Thyroid gland (tissue), 4 donors: ENCODE data around the gene GCNA. TPM values are rescaled to one million over a fixed set of nuclear protein-coding genes. Genes with fewer than 3 reads are reported as not detected.

Source experiments
- DNase-seq, 2 donors: peaks; one replicate each; pipeline ENCODE4 v3.0.0-alpha.2; 2019
- H3K27ac ChIP-seq, 3 donors: fragments of 200-600 bp; sonication (generic); 1 replicate in 2 of 3; 2 replicates in 1 of 3; pipeline ENCODE4 v1.5.1; 2016 to 2019; ENCODE audit warnings: mild to moderate bottlenecking in 1 of 3, moderate library complexity in 1 of 3
- H3K27me3 ChIP-seq: fragments of 200-600 bp; sonication (generic); one replicate; pipeline ENCODE4 v1.5.1; 2019
- H3K36me3 ChIP-seq, 2 donors: fragments of 200-600 bp; sonication (generic); one replicate each; pipeline ENCODE4 v1.5.1; 2016 to 2019
- H3K4me1 ChIP-seq, 2 donors: fragments of 200-600 bp; sonication (generic); one replicate each; pipeline ENCODE4 v1.5.1; 2017 to 2019
- H3K4me3 ChIP-seq, 3 donors: fragments of 200-600 bp; sonication (generic); replicated peaks in 1 of 3; 1 replicate in 2 of 3; 2 replicates in 1 of 3; pipeline ENCODE4 v1.5.1; 2016; ENCODE audit warnings: mild to moderate bottlenecking in 1 of 3
- H3K9me3 ChIP-seq: fragments of 200-600 bp; sonication (generic); one replicate; pipeline ENCODE4 v1.5.1; 2017
- POLR2A ChIP-seq, 2 donors: fragments of 450-650 bp; IDR thresholded peaks; one replicate each; pipeline ENCODE4 v1.6.1; 2017; ENCODE audit warnings: antibody characterized with exemption in 2 of 2, mild to moderate bottlenecking in 2 of 2, moderate library complexity in 1 of 2
- WGBS, 2 donors: methylation state at CpG; one replicate each; pipeline ENCODE4 v1.1.5; 2017; 5-methylcytosine and 5-hydroxymethylcytosine counted together
- intact Hi-C: fragments of 100-400 bp; cut with DNase I; formaldehyde crosslinking; loops from one replicate; pipeline ENCODE4 v1.15.1; 2023
- total RNA-seq, 4 donors: library from RNA; depleted of rRNA; stranded (reverse); fragments of >200 nt; gene quantifications; one replicate each; pipeline ENCODE4 v1.2.3, GENCODE V29; 2016
- TF ChIP-seq, protein P1 (sequence below), 6 experiments: fragments of 200-600 bp in 3 of 6; fragments of 450-650 bp in 3 of 6; sonication (generic) in 3 of 6; IDR thresholded peaks; one replicate each; pipeline ENCODE4 v1.5.1; 2016 to 2019; ENCODE audit warnings: antibody characterized with exemption in 6 of 6, mild to moderate bottlenecking in 2 of 6, inconsistent platforms in 1 of 6, moderate library complexity in 1 of 6

Gene GCNA
- total RNA-seq, 4 donors from 2014 or later: 1.8 to 3.6 (median 2.5) TPM

DNA sequence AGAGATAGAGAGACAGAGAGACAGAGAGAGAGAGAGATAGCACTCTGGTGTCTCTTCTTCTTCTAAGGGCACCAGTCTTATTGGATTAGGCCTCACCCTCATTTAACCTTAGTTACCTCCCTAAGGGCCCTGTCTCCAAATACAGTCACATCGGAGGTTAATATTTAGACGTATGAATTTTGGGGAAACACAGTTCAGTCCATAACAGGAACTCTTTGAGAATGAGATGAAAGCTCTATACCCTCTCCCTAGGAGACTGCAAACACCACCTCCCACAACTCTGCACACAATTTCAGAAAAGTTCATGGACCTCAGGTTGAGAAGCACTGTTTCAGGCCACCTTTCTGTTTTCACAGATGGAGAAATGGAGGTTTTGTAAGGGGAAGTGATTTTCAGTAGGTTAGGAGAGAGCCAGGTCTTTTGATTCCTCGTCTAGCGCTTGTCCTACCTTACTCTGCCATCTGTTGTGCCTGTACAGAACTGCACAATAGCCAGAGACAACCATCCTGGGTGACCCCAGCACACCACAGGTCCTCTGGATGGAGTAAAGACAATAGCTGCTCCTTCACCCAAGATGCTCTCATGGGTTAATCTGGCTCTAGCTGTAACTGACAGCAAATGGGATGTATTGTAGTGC, 72.2 kb downstream of the GCNA start:
- Histone ChIP-seq H3K4me1 (no peaks in the 10 kb centered on the region), H3K4me3 (no peak overlapping the region), H3K27ac (no peak overlapping the region), H3K36me3 (no peaks in the 10 kb centered on the region), H3K27me3 (no peaks in the 10 kb centered on the region), H3K9me3 (no peaks in the 10 kb centered on the region)
- WGBS, 2 donors: 44 to 67% methylated on average over 2 to 3 of the region's 4 CpGs
- peak; percentile 10 to 26 for DNase-seq
- intact Hi-C loops: no loop called here
- TF ChIP-seq, protein P1, sequence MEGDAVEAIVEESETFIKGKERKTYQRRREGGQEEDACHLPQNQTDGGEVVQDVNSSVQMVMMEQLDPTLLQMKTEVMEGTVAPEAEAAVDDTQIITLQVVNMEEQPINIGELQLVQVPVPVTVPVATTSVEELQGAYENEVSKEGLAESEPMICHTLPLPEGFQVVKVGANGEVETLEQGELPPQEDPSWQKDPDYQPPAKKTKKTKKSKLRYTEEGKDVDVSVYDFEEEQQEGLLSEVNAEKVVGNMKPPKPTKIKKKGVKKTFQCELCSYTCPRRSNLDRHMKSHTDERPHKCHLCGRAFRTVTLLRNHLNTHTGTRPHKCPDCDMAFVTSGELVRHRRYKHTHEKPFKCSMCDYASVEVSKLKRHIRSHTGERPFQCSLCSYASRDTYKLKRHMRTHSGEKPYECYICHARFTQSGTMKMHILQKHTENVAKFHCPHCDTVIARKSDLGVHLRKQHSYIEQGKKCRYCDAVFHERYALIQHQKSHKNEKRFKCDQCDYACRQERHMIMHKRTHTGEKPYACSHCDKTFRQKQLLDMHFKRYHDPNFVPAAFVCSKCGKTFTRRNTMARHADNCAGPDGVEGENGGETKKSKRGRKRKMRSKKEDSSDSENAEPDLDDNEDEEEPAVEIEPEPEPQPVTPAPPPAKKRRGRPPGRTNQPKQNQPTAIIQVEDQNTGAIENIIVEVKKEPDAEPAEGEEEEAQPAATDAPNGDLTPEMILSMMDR (IDR thresholded peaks at IDR 0.05): peak in 4 of 6 experiments; percentile 42 to 50 (median 46)
- TF ChIP-seq POLR2A (IDR thresholded peaks at IDR 0.05): no peak

DNA sequence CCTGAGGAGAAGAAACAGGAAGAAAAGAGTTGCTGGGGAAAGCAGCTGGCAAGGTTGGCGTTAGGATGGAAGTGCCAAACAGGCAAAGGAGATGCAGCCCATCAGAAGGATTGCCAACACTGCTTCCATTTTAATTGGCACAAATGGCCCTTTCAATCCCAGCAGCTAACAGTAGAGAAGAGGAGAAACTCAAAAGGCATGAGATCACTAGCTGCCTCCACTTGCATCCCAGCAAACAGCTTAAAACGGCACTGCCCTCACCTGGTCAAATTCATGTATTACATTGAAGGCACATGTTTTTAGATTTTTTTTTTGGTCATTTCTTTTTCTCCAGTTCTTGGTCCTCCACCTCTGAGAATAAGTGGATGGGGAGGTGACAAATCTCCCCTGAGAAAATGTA, 74.2 kb downstream of the GCNA start:
- Histone ChIP-seq H3K27me3 (no peaks in the 10 kb centered on the region), H3K27ac (no peak overlapping the region), H3K4me3 (no peak overlapping the region), H3K4me1 (no peaks in the 10 kb centered on the region), H3K36me3 (no peaks in the 10 kb centered on the region), H3K9me3 (no peaks in the 10 kb centered on the region)
- WGBS, 2 donors: 19 to 50% methylated on average over 2 of the region's 2 CpGs
- intact Hi-C loops: no loop called here
- peak; percentile 39 to 52 for DNase-seq
- TF ChIP-seq POLR2A (IDR thresholded peaks at IDR 0.05): no peak
- TF ChIP-seq, protein P1 (IDR thresholded peaks at IDR 0.05): peak; percentile 27 to 56 (median 44)

DNA sequence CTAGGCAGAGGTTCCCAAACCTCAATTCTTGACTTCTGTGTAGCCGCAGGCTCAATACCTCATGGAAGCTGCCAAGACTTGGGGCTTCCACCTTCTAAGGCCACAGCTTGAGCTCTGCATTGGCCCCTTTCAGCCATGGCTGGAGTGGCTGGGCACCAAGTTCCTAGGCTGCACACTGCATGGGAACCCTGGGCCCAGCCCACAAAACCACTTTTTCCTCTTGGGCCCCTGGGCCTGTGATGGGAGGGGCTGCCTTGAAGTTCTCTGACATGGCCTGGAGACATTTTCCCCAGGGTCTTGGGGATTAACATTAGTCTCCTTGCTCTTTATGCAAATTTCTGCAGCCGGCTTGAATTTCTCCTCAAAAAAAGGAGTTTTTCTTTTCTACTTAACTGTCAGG, 75.1 kb downstream of the GCNA start:
- H3K4me3 ChIP-seq: no peak overlapping the region
- H3K36me3 ChIP-seq: no peaks in the 10 kb centered on the region
- H3K4me1 ChIP-seq: no peaks in the 10 kb centered on the region
- intact Hi-C loops: no loop called here
- TF ChIP-seq POLR2A (IDR thresholded peaks at IDR 0.05): no peak
- TF ChIP-seq, protein P1 (IDR thresholded peaks at IDR 0.05): no peak
- WGBS, 2 donors: 91 to 95% methylated on average over 1 to 2 of the region's 2 CpGs
- no peaks in the 10 kb centered on the region for H3K9me3 ChIP-seq
- H3K27ac ChIP-seq: no peak overlapping the region
- no peak for DNase-seq
- H3K27me3 ChIP-seq: no peaks in the 10 kb centered on the region

DNA sequence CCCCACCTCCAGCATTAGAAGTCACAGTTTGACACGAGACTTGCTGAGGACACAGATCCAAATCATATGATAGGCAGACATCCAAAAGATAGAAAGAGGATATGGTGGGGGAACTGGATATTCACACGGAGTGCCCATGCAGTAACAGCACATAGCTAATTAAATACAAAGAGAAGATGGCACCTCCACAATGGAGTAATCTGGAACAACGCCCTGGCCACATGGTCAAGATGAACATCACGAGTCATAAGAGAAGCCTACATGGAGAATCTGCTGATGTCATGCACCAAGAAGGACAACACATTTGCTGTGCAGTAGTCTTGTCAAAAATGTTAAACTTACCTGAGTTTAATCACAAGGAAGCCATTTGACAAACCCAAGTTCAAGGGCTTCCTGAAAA, 79.0 kb downstream of the GCNA start:
- 76 to 90% methylated on average over 4 of the region's 4 CpGs for WGBS, 2 donors
- Histone ChIP-seq H3K27ac (no peak overlapping the region), H3K36me3 (no peaks in the 10 kb centered on the region), H3K9me3 (no peaks in the 10 kb centered on the region), H3K4me3 (no peak overlapping the region), H3K27me3 (no peaks in the 10 kb centered on the region), H3K4me1 (no peaks in the 10 kb centered on the region)
- TF ChIP-seq, protein P1 (IDR thresholded peaks at IDR 0.05): no peak
- TF ChIP-seq POLR2A (IDR thresholded peaks at IDR 0.05): no peak
- DNase-seq: no peak
- intact Hi-C loops: no loop called here

DNA sequence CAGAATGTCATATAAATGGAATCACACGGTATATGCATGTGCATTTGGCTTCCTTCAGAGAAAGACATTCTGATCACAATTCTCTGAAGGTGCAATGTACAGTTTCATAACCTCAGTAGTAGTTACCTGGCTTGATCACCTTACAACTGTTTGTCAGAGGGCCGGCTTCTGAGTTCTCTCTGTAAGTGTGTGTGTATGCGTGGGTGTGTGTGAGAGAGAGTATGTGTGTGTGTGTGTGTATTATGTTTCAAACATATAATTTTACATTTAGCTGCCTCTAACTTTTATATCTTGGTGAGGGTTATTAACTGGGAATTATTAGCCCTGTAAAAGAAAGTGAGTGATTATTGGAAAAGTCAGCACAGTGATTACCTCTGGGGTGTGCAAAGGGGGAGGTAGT, 81.1 kb downstream of the GCNA start:
- Histone ChIP-seq H3K27ac (no peak overlapping the region), H3K27me3 (no peaks in the 10 kb centered on the region), H3K4me3 (no peak overlapping the region), H3K4me1 (no peaks in the 10 kb centered on the region), H3K9me3 (no peaks in the 10 kb centered on the region), H3K36me3 (no peaks in the 10 kb centered on the region)
- intact Hi-C loops: no loop called here
- TF ChIP-seq POLR2A (IDR thresholded peaks at IDR 0.05): no peak
- TF ChIP-seq, protein P1 (IDR thresholded peaks at IDR 0.05): no peak
- no peak for DNase-seq
- WGBS, 2 donors: 82 to 86% methylated on average over 3 of the region's 3 CpGs
